ENCODE measurements around the gene EFHB.

GRCh38 chr3:19972054-19972453 lies 38.0 kb upstream of the EFHB start:
- no peak for TF ChIP-seq CTCF (IDR thresholded peaks at IDR 0.05; ENCODE audit: low read depth, low read length, poor library complexity, severe bottlenecking)
- no peak for TF ChIP-seq EZH2phosphoT487 (IDR thresholded peaks at IDR 0.05; ENCODE audit: borderline replicate concordance, low read length)
